Natural killer cell (primary cell): ENCODE measurements around the gene NFAT5. TPM values are rescaled to one million over a fixed set of nuclear protein-coding genes. Genes with fewer than 3 reads are reported as not detected.

Experiments used
- ATAC-seq, 3 donors: fragments of 150-1000 bp in 2 of 3; fragments of 200-7000 bp in 1 of 3; cut with Tn5 transposase; 1 replicate in 1 of 3; 2 replicates in 2 of 3; pipeline ENCODE4 v1.10.0; 2021; ENCODE audit warnings: mild to moderate bottlenecking in 2 of 3, moderate library complexity in 2 of 3
- DNase-seq, 2 donors: peaks; one replicate each; pipeline versions ENCODE4 v3.0.0 to v3.0.0-alpha.2; 2013 to 2021; ENCODE audit warnings: mixed read lengths in 1 of 2
- H3K27ac ChIP-seq: one replicate; pipeline ENCODE4 v1.5.1; 2013; ENCODE audit warnings: mild to moderate bottlenecking, low read length
- H3K27me3 ChIP-seq: one replicate; pipeline ENCODE4 v1.6.1; 2013; ENCODE audit warnings: low read length; ENCODE audit not compliant: control insufficient read depth, insufficient read depth
- H3K36me3 ChIP-seq: one replicate; pipeline ENCODE4 v1.6.1; 2013; ENCODE audit warnings: low read length; ENCODE audit not compliant: control insufficient read depth, insufficient read depth
- H3K4me1 ChIP-seq: one replicate; pipeline ENCODE4 v1.6.1; 2013; ENCODE audit warnings: low read length; ENCODE audit not compliant: control insufficient read depth, insufficient read depth
- H3K4me3 ChIP-seq: one replicate; pipeline ENCODE4 v1.5.1; 2013; ENCODE audit warnings: low read length
- H3K9me3 ChIP-seq: one replicate; pipeline ENCODE4 v1.6.1; 2013; ENCODE audit warnings: low read length; ENCODE audit not compliant: control insufficient read depth, insufficient read depth
- H3K27ac Mint-ChIP-seq, 2 donors: one replicate each; pipeline ENCODE4 v1.8.0; 2022; ENCODE audit warnings: mild to moderate bottlenecking in 2 of 2, mixed read lengths in 2 of 2, moderate library complexity in 1 of 2
- H3K27me3 Mint-ChIP-seq, 2 donors: one replicate each; pipeline ENCODE4 v1.8.0; 2022; ENCODE audit warnings: low read depth in 2 of 2, mixed read lengths in 2 of 2
- H3K36me3 Mint-ChIP-seq: one replicate; pipeline ENCODE4 v1.8.0; 2022; ENCODE audit warnings: mixed read lengths
- H3K4me1 Mint-ChIP-seq, 2 donors: one replicate each; pipeline ENCODE4 v1.8.0; 2022; ENCODE audit warnings: mixed read lengths in 2 of 2
- H3K4me3 Mint-ChIP-seq: one replicate; pipeline ENCODE4 v1.8.0; 2022; ENCODE audit warnings: mild to moderate bottlenecking, moderate library complexity, mixed read lengths
- H3K9me3 Mint-ChIP-seq, 2 donors: one replicate each; pipeline ENCODE4 v1.8.0; 2022; ENCODE audit warnings: mixed read lengths in 2 of 2
- CTCF ChIP-seq: fragments of 200-600 bp; IDR thresholded peaks from one replicate; pipeline ENCODE4 v1.8.0; 2022; ENCODE audit warnings: antibody characterized with exemption
- WGBS: methylation state at CpG from one replicate; pipeline ENCODE4 v1.1.7; 2013; ENCODE audit warnings: missing lambda C conversion rate; ENCODE audit not compliant: insufficient coverage; 5-methylcytosine and 5-hydroxymethylcytosine counted together
- intact Hi-C: fragments of 100-400 bp; cut with micrococcal nuclease; formaldehyde crosslinking; loops from one replicate; pipeline ENCODE4 v1.14.2; 2022
- total RNA-seq, 4 donors: library from RNA; stranded (reverse); fragments of 120-200 nt in 1 of 4; gene quantifications; one replicate each; pipeline versions ENCODE4 v1.2.3 to v1.2.4, GENCODE V29; 2013 to 2022

The NFAT5 gene
- total RNA-seq, 3 donors from 2014 or later (not counting 1 experiment from before 2014, with no cell fraction given), result 70.0 to 73.6 (median 70.6) TPM

- Mint-ChIP-seq H3K4me1 (no peaks in the 10 kb centered on the region), H3K27me3 (no peaks in the 10 kb centered on the region), H3K9me3 (no peaks in the 10 kb centered on the region), H3K27ac (peak overlapping the region; percentile 25 to 30), H3K36me3 (peaks cover 35% of the 10 kb centered on the region), H3K4me3 (no peak overlapping the region)
- Histone ChIP-seq H3K27ac (no peak overlapping the region), H3K4me3 (no peak overlapping the region), H3K9me3 (no peaks in the 10 kb centered on the region), H3K4me1 (no peaks in the 10 kb centered on the region), H3K36me3 (peaks cover 61% of the 10 kb centered on the region), H3K27me3 (no peaks in the 10 kb centered on the region)
- DNase-seq (no peak), ATAC-seq (no peak)
- WGBS, result 95% methylated on average over 4 of the region's 4 CpGs
- no peak for TF ChIP-seq CTCF
- intact Hi-C loops, result no loop called here
These were observed 126.5 kb downstream of the NFAT5 start for GRCh38 chr16:69691980-69692911.

- Mint-ChIP-seq H3K4me3 (no peak overlapping the region), H3K36me3 (peaks cover 35% of the 10 kb centered on the region)
- no peak for TF ChIP-seq CTCF
These were observed 128.2 kb downstream of the NFAT5 start for GRCh38 chr16:69693916-69694315.

GRCh38 chr16:69698404-69698803 lies 132.6 kb downstream of the NFAT5 start:
- peaks cover 16% of the 10 kb centered on the region for H3K36me3 Mint-ChIP-seq
- no peak overlapping the region for H3K4me3 Mint-ChIP-seq
- Histone ChIP-seq H3K4me3 (no peak overlapping the region), H3K36me3 (peaks cover 57% of the 10 kb centered on the region), H3K9me3 (no peaks in the 10 kb centered on the region), H3K27ac (no peak overlapping the region), H3K4me1 (no peaks in the 10 kb centered on the region), H3K27me3 (no peaks in the 10 kb centered on the region)
- H3K4me1 Mint-ChIP-seq, result no peaks in the 10 kb centered on the region
- intact Hi-C loops, result no loop called here
- no peak for TF ChIP-seq CTCF
- DNase-seq, result no peak
- no peak overlapping the region for H3K27ac Mint-ChIP-seq
- no peaks in the 10 kb centered on the region for H3K27me3 Mint-ChIP-seq
- no peak for ATAC-seq
- no peaks in the 10 kb centered on the region for H3K9me3 Mint-ChIP-seq
- WGBS, result 100% methylated on average over 2 of the region's 3 CpGs

More at GRCh38 chr16:69693916-69694315, 128.2 kb downstream of the NFAT5 start:
- no peaks in the 10 kb centered on the region for H3K27me3 Mint-ChIP-seq
- peaks cover 69% of the 10 kb centered on the region for H3K36me3 ChIP-seq
- ATAC-seq (no peak), DNase-seq (no peak)
- WGBS, result 97% methylated on average over 2 of the region's 2 CpGs
- H3K4me3 ChIP-seq, result no peak overlapping the region
- no peaks in the 10 kb centered on the region for H3K4me1 Mint-ChIP-seq
- H3K27ac ChIP-seq, result no peak overlapping the region
- H3K9me3 ChIP-seq, result no peaks in the 10 kb centered on the region
- intact Hi-C loops, result no loop called here
- H3K27ac Mint-ChIP-seq, result peak overlapping the region; percentile 11 to 24
- H3K9me3 Mint-ChIP-seq, result no peaks in the 10 kb centered on the region
- H3K4me1 ChIP-seq, result no peaks in the 10 kb centered on the region
- H3K27me3 ChIP-seq, result no peaks in the 10 kb centered on the region
